DND-41 (cell line): ENCODE results near the gene DOP1A.

ENCODE experiments used
- EZH2 ChIP-seq: IDR thresholded peaks from 3 replicates; pipeline ENCODE4 v1.6.1; 2012; ENCODE audit warnings: borderline replicate concordance, low read depth, mild to moderate bottlenecking, moderate library complexity, low read length, inconsistent platforms; ENCODE audit not compliant: severe bottlenecking
- TF ChIP-seq, protein P1 (sequence below): IDR thresholded peaks from 2 replicates; pipeline ENCODE4 v1.5.1; 2012; ENCODE audit warnings: borderline replicate concordance, low read length, moderate library complexity, mild to moderate bottlenecking; ENCODE audit not compliant: poor library complexity, severe bottlenecking; ENCODE audit errors: extremely low read depth

DNA sequence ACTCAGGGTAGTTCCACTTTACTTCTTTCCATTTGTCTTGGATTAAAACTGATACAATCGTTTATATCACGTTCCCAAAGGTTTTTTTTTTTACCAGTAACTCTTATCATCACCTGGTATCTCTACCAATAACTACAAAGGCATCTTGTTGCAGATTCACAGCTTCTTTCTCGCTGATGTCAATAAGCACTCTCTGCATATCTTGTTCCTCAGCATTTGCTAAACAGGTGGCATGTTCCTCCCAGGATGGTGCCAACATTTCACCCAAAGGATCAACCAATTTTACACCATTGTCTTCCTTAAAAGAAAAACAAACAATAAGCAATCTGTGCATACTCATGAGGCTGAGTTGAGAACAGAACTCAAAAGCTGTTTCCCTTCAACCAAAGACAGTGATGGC is 121.0 kb downstream of the DOP1A start:
- TF ChIP-seq, protein P1, sequence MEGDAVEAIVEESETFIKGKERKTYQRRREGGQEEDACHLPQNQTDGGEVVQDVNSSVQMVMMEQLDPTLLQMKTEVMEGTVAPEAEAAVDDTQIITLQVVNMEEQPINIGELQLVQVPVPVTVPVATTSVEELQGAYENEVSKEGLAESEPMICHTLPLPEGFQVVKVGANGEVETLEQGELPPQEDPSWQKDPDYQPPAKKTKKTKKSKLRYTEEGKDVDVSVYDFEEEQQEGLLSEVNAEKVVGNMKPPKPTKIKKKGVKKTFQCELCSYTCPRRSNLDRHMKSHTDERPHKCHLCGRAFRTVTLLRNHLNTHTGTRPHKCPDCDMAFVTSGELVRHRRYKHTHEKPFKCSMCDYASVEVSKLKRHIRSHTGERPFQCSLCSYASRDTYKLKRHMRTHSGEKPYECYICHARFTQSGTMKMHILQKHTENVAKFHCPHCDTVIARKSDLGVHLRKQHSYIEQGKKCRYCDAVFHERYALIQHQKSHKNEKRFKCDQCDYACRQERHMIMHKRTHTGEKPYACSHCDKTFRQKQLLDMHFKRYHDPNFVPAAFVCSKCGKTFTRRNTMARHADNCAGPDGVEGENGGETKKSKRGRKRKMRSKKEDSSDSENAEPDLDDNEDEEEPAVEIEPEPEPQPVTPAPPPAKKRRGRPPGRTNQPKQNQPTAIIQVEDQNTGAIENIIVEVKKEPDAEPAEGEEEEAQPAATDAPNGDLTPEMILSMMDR = no peak
- TF ChIP-seq EZH2 = no peak
